HG03457 (cell line): ENCODE measurements around the gene TNS1.
"Not testable (repeated sequence)": the region's sequence is repeated elsewhere in the genome, so short reads cannot be mapped to it uniquely, and the experiment has no call there.

Source experiments
- ATAC-seq: cut with Tn5 transposase; IDR thresholded peaks from one replicate; pipeline ENCODE4 v1.9.1; 2021; ENCODE audit warnings: moderate number of reproducible peaks; ENCODE audit not compliant: unreplicated experiment

The TNS1 gene

DNA sequence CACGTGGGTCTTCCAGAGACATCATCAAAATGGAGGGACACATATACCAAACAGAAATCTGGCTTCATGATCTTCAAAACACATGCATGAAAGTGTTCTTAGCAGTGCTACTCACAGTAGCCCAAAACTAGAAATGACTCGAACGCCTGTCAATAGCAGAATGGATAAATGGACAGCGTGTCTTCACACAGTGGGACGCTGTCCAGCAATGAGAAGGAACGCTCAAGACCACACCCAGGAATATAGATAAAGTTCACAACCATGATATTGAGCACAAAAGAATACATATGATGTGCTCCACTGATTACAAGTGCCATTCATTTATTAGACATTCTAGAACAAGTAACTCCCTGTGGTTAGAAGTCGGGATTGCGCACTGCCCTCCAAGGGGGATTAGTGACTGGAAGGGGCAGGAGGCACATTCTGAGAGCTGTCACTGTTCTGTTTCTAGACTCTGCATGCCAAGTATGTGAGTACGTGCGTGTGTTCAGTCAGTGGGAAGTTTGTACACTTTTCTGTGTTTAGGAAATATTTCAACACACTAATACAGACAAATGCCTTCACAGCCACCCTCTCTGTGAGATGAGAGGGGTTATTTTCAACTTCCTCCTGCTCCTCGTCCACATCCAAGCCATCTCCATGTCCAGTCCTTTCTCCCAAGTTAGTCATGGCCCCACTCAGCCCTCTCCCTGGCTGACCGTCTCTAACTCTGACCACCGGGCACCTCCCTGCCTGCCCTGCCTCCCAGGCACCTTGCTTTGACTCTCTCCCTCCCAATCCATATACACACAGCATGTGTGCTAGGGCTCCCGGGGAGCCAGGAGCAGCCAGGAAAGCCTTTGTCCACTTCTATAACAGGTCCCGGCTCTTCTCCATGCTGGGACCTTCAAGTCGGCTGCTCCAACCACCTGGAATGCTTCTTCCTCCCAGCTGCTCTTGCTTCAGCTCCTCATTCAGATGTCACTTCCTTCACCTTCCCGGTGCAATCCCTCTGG lies 26.9 kb upstream of the TNS1 start:
- no peak for ATAC-seq

DNA sequence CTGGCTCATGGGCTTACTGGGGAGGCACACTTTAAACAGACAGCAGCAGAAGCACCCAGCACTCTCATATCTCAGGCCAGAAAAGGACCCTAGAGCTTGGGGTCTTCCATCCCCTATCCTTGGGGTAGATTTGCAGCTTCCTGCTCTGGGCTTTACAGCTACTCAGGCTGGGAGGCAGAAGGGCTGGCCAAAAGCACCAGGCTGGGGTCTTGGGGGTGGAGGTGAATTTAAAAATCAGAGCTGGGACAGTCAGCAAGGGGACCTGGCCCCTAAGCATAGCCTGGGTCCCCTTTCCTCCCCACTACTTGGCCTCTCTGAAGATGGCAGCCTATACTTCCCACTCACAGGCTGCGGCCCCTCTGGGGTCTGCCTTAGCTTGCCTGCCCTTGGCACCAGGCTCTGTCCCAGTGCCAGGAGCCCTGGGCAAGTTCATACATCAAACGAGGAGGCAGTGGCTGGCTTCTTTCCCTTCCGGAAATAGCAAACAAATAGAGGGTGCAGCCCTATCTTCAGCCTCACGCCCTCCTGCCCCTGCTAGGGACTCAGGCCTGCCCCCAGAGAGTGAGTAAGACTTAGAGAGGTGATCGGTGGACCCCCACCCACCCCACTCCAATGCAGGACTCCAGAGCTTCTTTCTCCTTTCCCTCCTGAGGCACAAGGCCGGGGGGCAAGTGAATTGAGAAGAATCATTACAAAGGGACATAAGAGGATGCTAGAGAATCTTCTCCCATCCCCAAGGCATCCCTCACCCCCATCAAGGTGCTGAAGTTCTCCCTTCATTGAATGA lies 26.0 kb upstream of the TNS1 start:
- no peak for ATAC-seq

DNA sequence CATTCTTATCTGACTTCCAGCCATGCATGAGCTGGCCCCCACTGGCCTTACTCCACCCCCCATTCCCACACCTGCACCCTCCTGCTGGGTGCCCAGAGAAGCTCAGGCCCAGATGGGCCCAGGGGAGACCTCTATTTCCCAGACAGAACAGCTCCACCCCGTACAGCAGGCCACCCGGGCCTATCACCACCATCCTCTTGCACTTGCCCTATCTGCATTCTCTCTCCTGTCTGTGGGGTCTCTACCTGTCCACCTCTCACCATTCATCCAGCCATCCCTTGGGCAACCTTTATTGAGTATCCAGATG lies 25.3 kb upstream of the TNS1 start:
- ATAC-seq, result no peak

DNA sequence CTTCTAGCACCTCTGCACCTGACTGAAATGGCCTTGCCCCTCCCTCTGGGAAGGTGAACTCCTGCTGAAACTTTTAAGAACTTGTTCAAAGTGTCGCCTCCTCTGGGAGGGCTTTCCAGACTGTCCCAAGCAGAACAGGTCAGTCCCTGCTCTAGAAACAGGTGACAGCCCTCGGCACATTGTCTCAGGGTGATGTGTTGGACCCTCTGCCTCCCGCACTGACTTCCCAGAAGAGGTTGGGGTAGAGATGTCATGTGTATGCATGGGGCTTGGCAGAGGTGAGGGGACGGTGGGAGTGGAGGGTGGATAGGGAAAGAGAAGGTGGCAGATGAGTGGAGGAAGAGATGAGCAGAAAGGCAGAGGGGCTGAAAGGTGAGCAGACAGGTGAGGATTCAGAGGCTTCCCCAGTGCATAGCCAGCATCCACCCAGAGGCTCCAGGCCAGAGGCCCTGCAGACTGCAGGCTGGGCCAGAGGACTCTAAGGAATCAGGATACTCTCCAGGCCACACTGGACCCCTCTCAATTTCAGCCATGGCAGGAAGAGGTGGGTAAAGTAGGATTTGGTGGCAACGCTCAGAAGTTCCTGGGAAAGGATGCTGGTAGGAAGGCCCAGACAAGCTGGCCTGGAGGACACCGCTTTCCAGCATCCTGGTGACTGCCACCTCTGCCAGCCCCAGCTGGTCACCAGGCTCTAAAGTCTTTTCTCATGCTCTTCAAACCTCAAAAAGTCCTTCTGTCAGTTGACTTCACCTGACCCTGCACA lies 24.8 kb upstream of the TNS1 start:
- no peak for ATAC-seq

DNA sequence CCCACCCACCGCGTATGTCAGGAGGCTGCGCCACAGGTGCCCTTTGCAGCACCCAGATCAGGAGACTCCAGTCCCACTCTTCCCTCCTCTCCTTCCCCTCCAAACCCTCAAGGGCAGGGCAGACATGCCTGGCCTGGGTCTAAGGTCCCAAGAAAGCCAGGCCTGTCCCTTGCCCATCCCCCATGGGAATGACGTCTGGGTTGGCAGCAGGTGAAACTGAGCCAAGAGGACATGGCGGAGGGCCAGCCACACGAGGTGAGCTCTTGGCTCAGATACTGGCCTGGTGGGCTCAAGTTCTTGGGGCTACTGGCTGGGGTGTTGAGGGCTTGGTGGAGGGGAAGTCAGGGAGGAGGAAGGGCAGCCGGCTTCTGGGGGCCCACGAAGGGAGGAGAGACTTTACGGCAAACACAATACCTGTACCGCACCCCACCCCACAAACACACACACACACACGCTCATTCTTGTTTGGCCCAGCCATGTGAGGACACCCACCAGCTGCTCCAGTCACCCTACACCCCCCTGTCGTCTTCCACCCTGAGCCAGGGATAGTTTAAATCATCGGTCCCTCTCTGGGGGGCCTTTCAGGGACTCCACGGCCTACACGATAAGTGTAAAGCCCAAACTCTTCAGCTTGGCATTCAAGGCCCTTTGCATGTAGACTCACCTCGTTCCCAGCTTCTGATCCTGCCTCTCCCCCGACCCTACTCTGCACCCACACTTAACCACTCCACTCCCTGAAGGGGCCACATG lies 24.1 kb upstream of the TNS1 start:
- no peak for ATAC-seq

DNA sequence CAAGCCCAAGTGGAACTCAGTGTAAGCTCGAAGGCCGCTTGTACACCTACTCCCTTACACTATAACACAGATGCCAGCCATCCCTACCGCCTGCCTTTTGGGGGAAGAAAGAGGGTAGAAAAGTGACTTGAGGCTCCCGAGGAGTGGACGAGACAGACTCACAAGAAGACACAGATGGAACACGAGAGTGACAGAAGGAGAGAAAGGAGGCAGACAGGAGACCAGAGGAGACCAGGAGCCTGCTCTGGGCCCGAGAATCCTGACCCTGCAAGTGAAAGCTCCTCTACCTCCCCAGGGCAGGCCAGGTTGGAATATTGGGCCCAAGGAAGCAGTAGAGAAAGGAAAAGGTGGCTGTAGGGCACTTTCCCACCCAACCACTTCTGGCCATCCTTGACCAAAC lies 23.4 kb upstream of the TNS1 start:
- no peak for ATAC-seq

DNA sequence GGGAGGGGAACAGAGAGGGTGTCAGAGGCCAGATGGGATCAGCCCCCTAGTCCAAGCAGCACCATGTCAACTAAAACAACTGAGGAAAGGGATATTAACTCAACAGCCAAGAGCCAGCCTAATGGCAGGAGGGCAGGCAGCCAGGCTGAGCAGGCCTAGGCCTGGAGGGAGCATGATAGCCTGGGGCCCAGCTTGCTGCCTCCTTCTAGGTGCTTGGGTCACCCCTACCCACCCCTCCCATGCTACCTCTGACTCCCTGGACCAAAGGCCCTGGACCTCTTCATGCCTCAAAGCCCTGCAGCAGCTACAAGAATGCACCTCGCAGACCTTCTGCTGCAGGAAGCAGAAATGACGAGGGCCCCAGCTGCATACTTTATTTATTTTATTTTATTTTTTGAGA lies 22.1 kb upstream of the TNS1 start:
- no peak for ATAC-seq

DNA sequence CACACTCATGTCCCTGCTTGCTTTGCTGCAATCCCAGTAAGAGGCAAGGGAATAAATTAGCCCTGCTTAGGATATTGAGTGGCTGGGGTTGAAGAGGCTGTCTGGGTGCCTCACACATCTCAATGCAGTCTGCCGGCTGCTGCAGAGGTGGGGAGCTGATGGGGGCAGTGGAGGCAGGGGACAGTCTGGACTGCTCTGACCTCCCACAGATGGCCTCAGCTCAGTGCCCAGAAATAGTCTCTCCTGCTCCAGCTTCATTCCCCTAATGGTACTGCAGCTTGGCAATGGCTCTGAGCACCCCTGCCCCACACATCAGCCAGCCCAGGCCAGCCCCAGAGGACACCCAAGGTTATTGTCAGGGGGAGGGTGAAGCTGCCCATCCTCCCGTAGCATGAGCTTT lies 21.5 kb upstream of the TNS1 start:
- ATAC-seq, result no peak

DNA sequence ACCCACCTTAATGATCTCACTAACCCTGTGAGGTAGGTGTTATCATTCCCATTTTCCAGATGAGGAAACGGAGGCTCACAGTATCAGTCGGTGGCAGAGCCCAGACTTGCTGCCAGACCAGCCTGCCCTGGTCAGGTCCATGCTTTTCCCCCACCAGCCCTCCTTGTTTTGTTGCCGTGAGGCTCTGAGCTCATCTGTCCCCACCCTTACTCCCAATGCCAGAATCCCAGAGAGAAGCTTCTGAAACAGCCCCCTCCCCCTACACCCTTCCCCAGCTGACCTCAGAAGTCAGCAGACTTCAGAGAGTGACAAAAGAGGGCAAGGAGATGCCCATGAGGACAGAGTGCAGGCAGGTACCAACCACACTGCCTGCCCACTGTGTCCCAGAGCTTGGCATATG lies 20.8 kb upstream of the TNS1 start:
- no peak for ATAC-seq

DNA sequence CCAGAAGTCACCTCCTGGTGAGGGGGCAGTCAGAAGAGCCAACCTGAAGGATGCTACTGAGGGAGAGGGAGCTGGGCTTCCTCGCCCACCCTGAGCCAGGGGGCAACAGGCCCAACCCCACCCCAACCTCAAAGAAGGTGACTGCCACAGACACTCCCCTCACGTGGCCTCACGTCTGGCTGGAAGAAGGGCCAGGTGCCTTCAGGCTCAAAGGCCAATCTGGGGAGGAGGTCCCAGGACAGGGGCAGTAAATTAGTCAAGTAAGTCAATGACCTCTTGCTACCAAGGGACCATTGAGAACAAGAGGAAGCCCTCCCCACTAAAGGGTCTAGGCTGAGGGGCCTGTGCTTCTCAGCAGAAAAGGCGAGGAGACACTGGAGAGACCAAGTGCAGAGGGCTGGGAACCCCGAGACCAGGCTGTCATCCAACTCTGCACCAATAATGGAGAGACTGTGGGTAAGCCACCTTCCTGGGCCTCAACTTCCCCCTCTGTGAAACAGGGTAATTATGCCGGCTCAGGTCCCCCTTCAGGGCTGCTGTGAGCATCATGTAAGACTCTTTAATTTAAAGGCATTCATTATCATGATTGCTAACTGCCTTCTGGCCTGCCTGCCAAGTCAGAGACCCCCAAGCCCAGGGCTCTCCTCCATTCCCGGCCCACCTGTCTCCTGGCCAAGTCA lies 20.2 kb upstream of the TNS1 start:
- ATAC-seq, result no peak

DNA sequence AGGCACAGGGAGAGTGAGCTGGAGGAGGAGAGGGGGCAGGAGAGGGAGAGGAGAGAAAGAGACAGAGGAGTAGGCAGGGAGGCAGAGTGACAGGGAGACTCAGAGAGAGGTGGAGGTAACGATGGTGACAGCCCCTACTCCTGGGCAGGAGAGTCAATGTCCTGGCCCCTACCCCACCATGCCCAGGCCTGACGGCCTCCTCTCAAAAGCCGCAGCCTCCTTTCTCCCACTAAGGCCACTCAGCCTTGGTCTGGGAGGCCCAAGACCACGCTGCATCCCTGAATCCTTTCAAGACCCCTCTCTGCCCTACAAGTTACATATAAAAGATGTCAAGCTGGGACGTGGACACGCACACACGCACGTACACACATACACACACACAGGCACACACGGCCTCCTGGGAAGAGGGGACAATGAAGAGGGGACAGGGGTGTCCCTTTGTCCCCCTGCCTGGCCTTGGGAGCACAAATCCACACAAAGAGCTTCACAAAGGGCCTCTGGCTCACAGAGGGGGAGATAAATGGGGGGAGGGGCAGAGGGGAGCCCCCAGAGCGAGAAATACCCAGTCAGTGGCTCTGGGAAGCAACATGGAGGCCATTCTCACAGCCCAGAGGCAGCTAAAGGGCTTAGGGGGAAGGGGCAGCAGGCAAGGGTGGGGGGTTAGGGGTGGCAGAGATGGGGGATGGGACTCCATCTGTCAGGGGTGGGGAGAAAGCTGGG lies 19.5 kb upstream of the TNS1 start:
- ATAC-seq, result no peak

DNA sequence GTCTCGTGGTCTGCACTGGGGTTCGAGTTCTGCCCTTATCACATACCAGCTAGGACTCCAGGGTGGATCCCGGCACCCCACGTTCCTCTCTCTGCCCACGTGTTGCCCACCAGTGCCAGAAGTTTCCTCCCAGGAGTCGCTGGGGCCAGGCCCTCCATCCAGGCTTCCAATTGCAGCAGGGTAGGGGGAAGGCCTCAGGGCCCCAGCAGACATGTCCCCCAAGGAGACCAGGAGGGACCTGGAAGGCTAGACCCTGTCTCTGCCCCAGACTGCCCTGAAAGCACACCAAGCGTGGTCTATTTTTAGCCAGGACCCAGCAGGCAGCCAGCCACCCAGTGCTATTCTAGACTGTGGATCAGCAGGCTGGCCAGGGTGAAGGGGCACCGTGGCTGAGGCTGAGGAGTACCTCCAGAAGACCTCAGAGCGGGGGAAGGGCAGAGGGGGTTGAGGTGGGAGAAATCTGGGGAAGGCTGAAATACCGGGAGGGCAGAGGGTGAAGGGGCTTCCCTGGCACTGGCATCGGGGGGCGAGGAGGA lies 18.8 kb upstream of the TNS1 start:
- no peak for ATAC-seq

DNA sequence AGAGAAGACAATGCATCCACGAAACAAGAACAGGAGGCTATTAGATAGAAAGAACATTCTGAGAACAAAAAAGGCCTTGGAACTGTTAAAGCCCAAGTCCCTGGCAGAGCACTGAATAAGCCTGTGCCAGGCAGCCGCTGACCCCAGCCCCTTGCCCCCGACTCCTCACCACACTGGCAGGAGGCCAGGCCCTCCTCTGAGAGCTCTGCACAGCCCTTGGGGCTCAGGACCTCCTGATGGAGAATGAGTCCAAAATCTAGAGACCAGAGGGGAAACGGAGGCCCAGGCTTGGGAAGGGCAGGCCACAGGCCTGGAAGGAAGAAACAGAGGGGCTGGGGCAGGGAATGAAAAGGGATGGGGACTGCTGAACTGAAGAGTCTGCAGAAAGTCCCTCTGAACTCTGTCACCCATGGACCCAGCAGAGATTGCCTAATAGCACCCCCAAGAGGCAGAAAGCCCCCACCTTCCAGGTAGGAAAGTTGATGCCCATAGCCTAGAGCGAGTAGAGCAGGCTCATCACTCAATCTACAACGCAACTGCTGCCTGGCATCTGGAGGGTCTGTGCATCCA lies 18.3 kb upstream of the TNS1 start:
- ATAC-seq, result no peak

DNA sequence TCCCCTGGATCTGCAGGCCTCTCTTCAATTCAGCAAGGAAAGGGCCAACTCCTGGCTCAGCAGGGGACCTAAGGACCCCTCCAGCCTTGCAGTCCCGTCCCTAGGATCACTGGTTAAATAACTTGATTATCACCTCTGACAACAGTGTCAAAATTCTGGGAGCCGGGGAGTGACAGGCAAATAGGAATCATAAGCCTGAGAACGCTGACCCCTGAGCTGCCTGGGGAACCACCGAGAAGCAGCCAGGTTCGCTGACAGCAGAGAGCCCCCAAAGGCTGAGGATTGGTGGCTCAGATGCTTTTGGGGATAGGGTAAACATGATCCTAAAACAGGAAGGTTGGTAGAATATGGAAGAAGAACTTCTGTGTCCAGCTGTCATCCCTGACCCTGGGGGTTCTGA lies 17.5 kb upstream of the TNS1 start:
- ATAC-seq, result no peak

DNA sequence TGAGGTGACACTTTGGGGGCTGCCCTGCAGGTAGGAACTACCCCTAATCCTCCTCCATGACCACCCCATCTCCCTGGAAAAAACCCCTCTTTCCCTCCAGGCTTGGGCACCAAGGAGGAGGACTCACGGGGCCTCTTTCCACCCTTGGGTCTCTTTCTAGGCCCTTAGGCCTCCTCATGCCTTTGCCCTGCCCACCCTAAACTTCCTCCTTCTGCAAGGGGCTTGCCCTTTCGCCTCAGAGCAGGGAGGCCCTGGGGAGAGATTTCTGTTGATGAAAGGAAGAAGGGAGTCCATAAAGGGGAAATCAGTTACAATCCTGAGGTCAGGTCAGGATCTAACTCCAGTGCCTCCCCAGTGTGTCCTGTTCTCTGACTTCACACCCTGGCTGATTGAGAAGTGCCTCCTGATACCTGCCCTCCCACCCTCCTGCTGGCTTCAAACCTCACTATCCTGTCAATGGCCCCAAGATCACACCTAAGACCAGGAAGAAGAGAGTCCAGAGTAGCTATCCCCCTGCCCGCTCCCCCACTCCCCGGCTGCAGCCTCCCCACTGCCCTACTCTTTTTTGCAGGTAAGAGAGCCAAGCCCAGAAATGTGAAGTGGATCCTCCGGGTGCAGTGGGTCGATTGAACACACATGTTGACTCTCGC lies 16.7 kb upstream of the TNS1 start:
- ATAC-seq, result no peak

DNA sequence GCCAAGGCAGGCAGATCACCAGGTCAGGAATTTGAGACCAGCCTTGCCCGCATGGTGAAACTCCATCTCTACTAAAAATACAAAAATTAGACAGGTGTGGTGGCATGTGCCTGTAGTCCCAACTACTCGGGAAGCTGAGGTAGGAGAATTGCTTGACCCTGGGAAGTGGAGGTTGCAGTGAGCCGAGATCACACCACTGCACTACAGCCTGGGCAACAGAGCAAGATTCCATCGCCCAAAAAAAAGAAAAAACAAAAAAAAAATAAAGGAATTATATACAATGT lies 16.0 kb upstream of the TNS1 start:
- not testable (repeated sequence) for ATAC-seq

DNA sequence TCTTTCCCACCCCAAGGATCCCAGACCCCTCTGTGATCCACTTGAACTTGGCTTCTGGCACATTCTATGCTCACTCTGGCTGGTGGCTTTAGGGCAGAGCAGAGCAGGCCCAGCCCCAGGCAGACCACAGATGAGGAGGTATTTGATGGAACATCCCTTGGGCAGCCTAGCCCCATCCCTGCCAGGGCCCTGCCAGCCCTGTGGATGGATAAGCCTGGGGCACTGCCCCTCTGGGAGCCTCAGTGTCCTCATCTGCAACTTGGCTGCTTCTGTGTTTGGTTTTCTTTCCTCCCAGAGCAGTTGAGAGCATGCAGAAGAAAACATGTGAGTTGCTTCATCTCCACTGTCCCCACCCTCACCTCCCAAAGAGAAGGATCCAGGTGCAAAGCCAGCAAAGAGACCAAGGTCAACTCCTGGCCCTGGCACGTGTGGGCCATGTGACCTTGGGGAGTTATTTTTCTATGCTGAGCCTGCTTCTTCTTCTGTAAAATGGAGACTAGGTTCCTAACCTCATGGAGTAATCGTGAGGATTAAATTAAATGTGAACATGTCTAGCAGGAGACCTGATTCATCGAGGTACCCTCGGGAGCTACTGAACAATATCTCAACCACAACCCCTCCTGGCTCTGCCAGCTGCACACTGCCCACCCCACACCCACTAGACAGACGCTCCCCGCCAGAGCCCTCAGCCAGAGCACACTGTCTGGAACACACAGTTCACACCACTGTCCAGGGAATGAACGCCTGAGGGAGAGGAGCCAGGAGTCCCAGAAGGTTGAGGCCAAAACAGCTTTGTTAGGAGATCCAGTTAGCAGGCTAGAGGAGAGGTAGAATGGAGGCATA lies 14.6 kb upstream of the TNS1 start:
- no peak for ATAC-seq

DNA sequence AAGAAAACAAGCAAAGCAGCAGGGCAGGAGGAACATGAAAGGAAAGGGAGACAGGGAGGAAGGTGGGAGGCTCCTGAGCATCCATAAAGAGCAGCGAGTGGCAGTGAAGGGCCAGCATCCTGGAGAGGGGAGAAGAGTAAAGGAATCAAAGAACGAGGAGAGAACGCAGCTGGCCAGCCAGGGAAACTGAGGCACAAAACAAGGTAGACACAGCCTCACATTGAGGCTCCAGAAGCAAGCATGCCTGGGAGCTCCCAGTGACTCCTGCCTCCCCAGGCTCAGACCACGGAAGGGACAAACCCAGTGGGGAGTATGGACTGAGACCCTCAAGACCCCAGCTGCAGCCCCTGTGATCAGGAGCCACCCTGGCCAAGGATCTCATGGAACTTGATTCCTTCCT lies 14.0 kb upstream of the TNS1 start:
- no peak for ATAC-seq
